WTC11 (cell line): ENCODE measurements around the gene EMILIN3. TPM values are rescaled to one million over a fixed set of nuclear protein-coding genes. Genes with fewer than 3 reads are reported as not detected.

Source experiments
- ATAC-seq: fragments of 200-7000 bp; cut with Tn5 transposase; 2 replicates; pipeline ENCODE4 v1.10.0; 2021; ENCODE audit warnings: mild to moderate bottlenecking, moderate library complexity
- CTCF ChIA-PET: fragments of 300-600 bp; sonication (Branson Sonifier 250); formaldehyde crosslinking; loops from one replicate; lab custom pipeline; 2021; ENCODE audit warnings: antibody characterized with exemption; lab: Charles Lee
- POLR2A ChIA-PET: fragments of 350-600 bp; sonication (Branson Sonifier 250); formaldehyde crosslinking; loops from one replicate; lab custom pipeline; 2021; ENCODE audit warnings: antibody characterized with exemption; lab: Charles Lee
- DNase-seq: peaks from one replicate; pipeline ENCODE4 v3.0.0; 2021; ENCODE audit warnings: low spot score
- H3K27ac Mint-ChIP-seq: 2 replicates; pipeline ENCODE4 v1.8.0; 2021; ENCODE audit warnings: mixed read lengths
- H3K27me3 Mint-ChIP-seq: 2 replicates; pipeline ENCODE4 v1.8.0; 2021; ENCODE audit warnings: low read depth, mild to moderate bottlenecking, moderate library complexity, mixed read lengths
- H3K36me3 Mint-ChIP-seq: 2 replicates; pipeline ENCODE4 v1.8.0; 2021; ENCODE audit warnings: mixed read lengths
- H3K4me1 Mint-ChIP-seq: 2 replicates; pipeline ENCODE4 v1.8.0; 2022; ENCODE audit warnings: mixed read lengths
- H3K4me3 Mint-ChIP-seq: 2 replicates; pipeline ENCODE4 v1.8.0; 2021; ENCODE audit warnings: mild to moderate bottlenecking, moderate library complexity, mixed read lengths
- H3K9me3 Mint-ChIP-seq: 2 replicates; pipeline ENCODE4 v1.8.0; 2021; ENCODE audit warnings: mixed read lengths
- CBFB ChIP-seq: sonication (generic); formaldehyde crosslinking; IDR thresholded peaks from 2 replicates; pipeline ENCODE4 v1.8.1; 2022; ENCODE audit warnings: mild to moderate bottlenecking, low read depth, missing genetic modification reagents
- EMX1 ChIP-seq: fragments of 250-450 bp; sonication (Bioruptor Pico); IDR thresholded peaks from 2 replicates; pipeline ENCODE4 v1.8.0; 2021; ENCODE audit warnings: mild to moderate bottlenecking
- ESRRA ChIP-seq: sonication (generic); formaldehyde crosslinking; IDR thresholded peaks from 2 replicates; pipeline ENCODE4 v1.8.1; 2022; ENCODE audit warnings: mild to moderate bottlenecking, missing genetic modification reagents, borderline replicate concordance
- FOXK1 ChIP-seq: sonication (generic); formaldehyde crosslinking; IDR thresholded peaks from 2 replicates; pipeline ENCODE4 v1.8.0; 2022; ENCODE audit warnings: mild to moderate bottlenecking, moderate library complexity, missing genetic modification reagents
- FOXP1 ChIP-seq: sonication (generic); formaldehyde crosslinking; IDR thresholded peaks from 2 replicates; pipeline ENCODE4 v1.8.0; 2022; ENCODE audit warnings: missing genetic modification reagents, mild to moderate bottlenecking, moderate library complexity, borderline replicate concordance
- GABPB1 ChIP-seq: sonication (generic); formaldehyde crosslinking; IDR thresholded peaks from 2 replicates; pipeline ENCODE4 v1.8.1; 2023; ENCODE audit warnings: mild to moderate bottlenecking, missing genetic modification reagents
- HMGA2 ChIP-seq: fragments of 250-450 bp; sonication (Bioruptor Pico); IDR thresholded peaks from 2 replicates; pipeline ENCODE4 v1.4.0; 2021; ENCODE audit warnings: mild to moderate bottlenecking, moderate library complexity
- KAT7 ChIP-seq: sonication (generic); formaldehyde crosslinking; IDR thresholded peaks from 2 replicates; pipeline ENCODE4 v1.8.1; 2023; ENCODE audit warnings: missing genetic modification reagents, mild to moderate bottlenecking, borderline replicate concordance
- MXD4 ChIP-seq: fragments of 250-450 bp; sonication (Bioruptor Pico); IDR thresholded peaks from 2 replicates; pipeline ENCODE4 v1.8.0; 2021; ENCODE audit warnings: mild to moderate bottlenecking, moderate library complexity, borderline replicate concordance
- NFATC4 ChIP-seq: fragments of 250-450 bp; sonication (Bioruptor Pico); IDR thresholded peaks from 2 replicates; pipeline ENCODE4 v1.9.0; 2021; ENCODE audit warnings: mild to moderate bottlenecking
- ZBTB21 ChIP-seq: sonication (generic); formaldehyde crosslinking; IDR thresholded peaks from 2 replicates; pipeline ENCODE4 v1.8.1; 2023; ENCODE audit warnings: mild to moderate bottlenecking, missing genetic modification reagents, borderline replicate concordance
- total RNA-seq: library from RNA; stranded (reverse); gene quantifications from 3 replicates; pipeline ENCODE4 v1.2.3, GENCODE V29; 2021
- TF ChIP-seq, protein P1 (sequence below): sonication (generic); formaldehyde crosslinking; conservative IDR thresholded peaks from 2 replicates; pipeline ENCODE4 v1.8.1; 2023; ENCODE audit warnings: mild to moderate bottlenecking, low read depth, missing genetic modification reagents, moderate library complexity
- TF ChIP-seq, protein P2 (sequence below): fragments of 250-450 bp; sonication (Bioruptor Pico); IDR thresholded peaks from 2 replicates; pipeline ENCODE4 v1.9.0; 2021; ENCODE audit warnings: mild to moderate bottlenecking
- TF ChIP-seq, protein P3 (sequence below): sonication (generic); formaldehyde crosslinking; conservative IDR thresholded peaks from 2 replicates; pipeline ENCODE4 v1.8.1; 2022; ENCODE audit warnings: mild to moderate bottlenecking, missing genetic modification reagents
- TF ChIP-seq, protein P4 (sequence below): sonication (generic); formaldehyde crosslinking; IDR thresholded peaks from 2 replicates; pipeline ENCODE4 v1.8.0; 2023; ENCODE audit warnings: missing genetic modification reagents
- TF ChIP-seq, protein P5 (sequence below): sonication (generic); formaldehyde crosslinking; IDR thresholded peaks from 2 replicates; pipeline ENCODE4 v1.8.1; 2022; ENCODE audit warnings: mild to moderate bottlenecking, moderate library complexity, missing genetic modification reagents
- TF ChIP-seq, protein P6 (sequence below): sonication (generic); formaldehyde crosslinking; IDR thresholded peaks from 2 replicates; pipeline ENCODE4 v1.8.1; 2023; ENCODE audit warnings: mild to moderate bottlenecking, missing genetic modification reagents

EMILIN3 gene
- total RNA-seq, 1 experiment from 2014 or later = 5.5 TPM

DNA sequence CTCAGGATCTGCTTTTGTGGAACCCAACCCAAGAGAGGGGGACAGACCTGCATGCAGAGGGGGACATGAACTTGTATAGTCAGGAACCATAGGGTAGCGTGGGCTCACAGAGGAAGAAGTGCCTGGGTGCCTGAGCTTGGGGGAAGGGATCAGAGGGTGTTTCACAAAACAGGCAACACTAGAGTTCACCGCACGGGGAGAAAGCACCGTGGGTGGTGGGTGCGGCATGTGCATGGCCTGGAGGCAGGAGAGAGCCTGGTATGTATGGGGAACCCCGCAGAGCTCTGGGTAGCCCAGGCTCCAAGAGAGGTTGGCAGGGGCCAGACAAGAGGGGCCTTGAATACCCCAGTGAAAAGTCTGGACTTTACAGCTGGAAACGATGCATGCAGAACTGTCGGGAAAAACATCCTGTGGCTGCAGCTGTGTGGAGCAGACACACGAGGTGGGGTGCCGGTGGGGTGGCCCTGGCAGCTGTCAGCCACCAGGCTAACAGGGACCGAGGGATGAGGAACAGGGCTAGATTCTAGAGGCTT, 6.7 kb upstream of the EMILIN3 start (continued):
- TF ChIP-seq, protein P1, sequence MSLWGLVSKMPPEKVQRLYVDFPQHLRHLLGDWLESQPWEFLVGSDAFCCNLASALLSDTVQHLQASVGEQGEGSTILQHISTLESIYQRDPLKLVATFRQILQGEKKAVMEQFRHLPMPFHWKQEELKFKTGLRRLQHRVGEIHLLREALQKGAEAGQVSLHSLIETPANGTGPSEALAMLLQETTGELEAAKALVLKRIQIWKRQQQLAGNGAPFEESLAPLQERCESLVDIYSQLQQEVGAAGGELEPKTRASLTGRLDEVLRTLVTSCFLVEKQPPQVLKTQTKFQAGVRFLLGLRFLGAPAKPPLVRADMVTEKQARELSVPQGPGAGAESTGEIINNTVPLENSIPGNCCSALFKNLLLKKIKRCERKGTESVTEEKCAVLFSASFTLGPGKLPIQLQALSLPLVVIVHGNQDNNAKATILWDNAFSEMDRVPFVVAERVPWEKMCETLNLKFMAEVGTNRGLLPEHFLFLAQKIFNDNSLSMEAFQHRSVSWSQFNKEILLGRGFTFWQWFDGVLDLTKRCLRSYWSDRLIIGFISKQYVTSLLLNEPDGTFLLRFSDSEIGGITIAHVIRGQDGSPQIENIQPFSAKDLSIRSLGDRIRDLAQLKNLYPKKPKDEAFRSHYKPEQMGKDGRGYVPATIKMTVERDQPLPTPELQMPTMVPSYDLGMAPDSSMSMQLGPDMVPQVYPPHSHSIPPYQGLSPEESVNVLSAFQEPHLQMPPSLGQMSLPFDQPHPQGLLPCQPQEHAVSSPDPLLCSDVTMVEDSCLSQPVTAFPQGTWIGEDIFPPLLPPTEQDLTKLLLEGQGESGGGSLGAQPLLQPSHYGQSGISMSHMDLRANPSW (CRISPR knock-in tag) = no peak
- TF ChIP-seq, all 79 proteins: peak for 0

DNA sequence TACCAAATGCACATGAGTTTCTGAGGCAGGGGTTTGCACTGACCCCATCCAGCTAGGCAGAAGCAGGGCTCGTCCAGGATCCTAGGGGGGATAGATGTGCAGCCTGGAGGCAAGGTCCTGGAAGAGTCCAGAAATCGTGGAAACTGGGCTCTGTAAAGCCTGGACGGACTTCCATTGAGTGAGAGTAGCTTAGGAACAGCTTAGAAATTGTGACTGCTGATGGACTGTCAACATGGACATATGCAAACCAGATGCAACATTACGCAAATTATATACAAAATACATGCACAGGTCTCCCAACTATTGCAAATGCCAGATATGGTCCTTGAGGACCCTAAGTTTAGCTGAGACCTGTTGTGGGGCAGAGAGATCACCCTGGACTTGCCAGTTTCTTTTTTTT, 4.8 kb upstream of the EMILIN3 start:
- ChIA-PET CTCF (no interaction called here), POLR2A (interaction anchor here (0.7 kb wide), 1 partner anchor 683 kb away, joined by 4 read pairs; no protein-coding TSS in a partner anchor)
- ATAC-seq (no peak), DNase-seq (no peak)
- H3K4me3 Mint-ChIP-seq = no peak overlapping the region
- H3K27ac Mint-ChIP-seq = no peak overlapping the region
- TF ChIP-seq GABPB1 (CRISPR knock-in tag) (no peak), FOXK1 (CRISPR knock-in tag) (no peak), ZBTB21 (CRISPR knock-in tag) (no peak), ESRRA (CRISPR knock-in tag) (no peak), EMX1 (no peak)
- TF ChIP-seq, protein P2, sequence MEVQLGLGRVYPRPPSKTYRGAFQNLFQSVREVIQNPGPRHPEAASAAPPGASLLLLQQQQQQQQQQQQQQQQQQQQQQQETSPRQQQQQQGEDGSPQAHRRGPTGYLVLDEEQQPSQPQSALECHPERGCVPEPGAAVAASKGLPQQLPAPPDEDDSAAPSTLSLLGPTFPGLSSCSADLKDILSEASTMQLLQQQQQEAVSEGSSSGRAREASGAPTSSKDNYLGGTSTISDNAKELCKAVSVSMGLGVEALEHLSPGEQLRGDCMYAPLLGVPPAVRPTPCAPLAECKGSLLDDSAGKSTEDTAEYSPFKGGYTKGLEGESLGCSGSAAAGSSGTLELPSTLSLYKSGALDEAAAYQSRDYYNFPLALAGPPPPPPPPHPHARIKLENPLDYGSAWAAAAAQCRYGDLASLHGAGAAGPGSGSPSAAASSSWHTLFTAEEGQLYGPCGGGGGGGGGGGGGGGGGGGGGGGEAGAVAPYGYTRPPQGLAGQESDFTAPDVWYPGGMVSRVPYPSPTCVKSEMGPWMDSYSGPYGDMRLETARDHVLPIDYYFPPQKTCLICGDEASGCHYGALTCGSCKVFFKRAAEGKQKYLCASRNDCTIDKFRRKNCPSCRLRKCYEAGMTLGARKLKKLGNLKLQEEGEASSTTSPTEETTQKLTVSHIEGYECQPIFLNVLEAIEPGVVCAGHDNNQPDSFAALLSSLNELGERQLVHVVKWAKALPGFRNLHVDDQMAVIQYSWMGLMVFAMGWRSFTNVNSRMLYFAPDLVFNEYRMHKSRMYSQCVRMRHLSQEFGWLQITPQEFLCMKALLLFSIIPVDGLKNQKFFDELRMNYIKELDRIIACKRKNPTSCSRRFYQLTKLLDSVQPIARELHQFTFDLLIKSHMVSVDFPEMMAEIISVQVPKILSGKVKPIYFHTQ (CRISPR knock-in tag) = no peak
- TF ChIP-seq, protein P3, sequence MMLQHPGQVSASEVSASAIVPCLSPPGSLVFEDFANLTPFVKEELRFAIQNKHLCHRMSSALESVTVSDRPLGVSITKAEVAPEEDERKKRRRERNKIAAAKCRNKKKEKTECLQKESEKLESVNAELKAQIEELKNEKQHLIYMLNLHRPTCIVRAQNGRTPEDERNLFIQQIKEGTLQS (CRISPR knock-in tag) = no peak
- H3K4me1 Mint-ChIP-seq = peaks cover 10% of the 10 kb centered on the region
- H3K27me3 Mint-ChIP-seq = peaks cover 40% of the 10 kb centered on the region
- H3K36me3 Mint-ChIP-seq = peaks cover 10% of the 10 kb centered on the region
- H3K9me3 Mint-ChIP-seq = peaks cover 23% of the 10 kb centered on the region

DNA sequence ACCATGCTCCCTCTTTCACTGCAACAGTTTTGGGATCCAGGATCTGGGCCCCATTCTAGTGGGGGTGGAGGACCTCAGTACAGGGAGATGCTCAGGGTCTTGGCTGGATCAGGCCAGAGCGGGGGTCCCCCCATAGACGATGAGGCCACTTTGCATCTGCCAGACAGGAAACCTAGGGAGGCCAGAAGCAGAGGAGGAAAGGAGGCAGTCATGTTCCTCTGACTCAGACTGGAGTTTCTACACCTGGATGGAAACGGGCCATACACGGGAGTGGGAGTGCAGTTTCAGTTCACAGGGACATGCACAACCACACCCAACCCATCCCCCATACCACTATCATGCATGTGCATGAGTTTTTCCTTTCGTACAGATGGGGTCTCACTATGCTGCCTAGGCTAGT, 3.6 kb upstream of the EMILIN3 start:
- H3K36me3 Mint-ChIP-seq = peaks cover 10% of the 10 kb centered on the region
- H3K27ac Mint-ChIP-seq = no peak overlapping the region
- ATAC-seq (no peak), DNase-seq (no peak)
- H3K4me1 Mint-ChIP-seq = peaks cover 12% of the 10 kb centered on the region
- H3K27me3 Mint-ChIP-seq = peaks cover 49% of the 10 kb centered on the region
- H3K4me3 Mint-ChIP-seq = no peak overlapping the region
- peaks cover 23% of the 10 kb centered on the region for H3K9me3 Mint-ChIP-seq
- ChIA-PET CTCF (no interaction called here), POLR2A (no interaction called here)
- TF ChIP-seq HMGA2 (CRISPR knock-in tag) (no peak), NFATC4 (CRISPR knock-in tag) (no peak), FOXP1 (CRISPR knock-in tag) (no peak), MXD4 (CRISPR knock-in tag) (no peak), KAT7 (no peak), CBFB (CRISPR knock-in tag) (no peak)
- TF ChIP-seq, protein P4, sequence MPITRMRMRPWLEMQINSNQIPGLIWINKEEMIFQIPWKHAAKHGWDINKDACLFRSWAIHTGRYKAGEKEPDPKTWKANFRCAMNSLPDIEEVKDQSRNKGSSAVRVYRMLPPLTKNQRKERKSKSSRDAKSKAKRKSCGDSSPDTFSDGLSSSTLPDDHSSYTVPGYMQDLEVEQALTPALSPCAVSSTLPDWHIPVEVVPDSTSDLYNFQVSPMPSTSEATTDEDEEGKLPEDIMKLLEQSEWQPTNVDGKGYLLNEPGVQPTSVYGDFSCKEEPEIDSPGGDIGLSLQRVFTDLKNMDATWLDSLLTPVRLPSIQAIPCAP = no peak
- TF ChIP-seq, protein P5, sequence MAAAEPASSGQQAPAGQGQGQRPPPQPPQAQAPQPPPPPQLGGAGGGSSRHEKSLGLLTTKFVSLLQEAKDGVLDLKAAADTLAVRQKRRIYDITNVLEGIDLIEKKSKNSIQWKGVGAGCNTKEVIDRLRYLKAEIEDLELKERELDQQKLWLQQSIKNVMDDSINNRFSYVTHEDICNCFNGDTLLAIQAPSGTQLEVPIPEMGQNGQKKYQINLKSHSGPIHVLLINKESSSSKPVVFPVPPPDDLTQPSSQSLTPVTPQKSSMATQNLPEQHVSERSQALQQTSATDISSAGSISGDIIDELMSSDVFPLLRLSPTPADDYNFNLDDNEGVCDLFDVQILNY (CRISPR knock-in tag) = no peak
- TF ChIP-seq, protein P6, sequence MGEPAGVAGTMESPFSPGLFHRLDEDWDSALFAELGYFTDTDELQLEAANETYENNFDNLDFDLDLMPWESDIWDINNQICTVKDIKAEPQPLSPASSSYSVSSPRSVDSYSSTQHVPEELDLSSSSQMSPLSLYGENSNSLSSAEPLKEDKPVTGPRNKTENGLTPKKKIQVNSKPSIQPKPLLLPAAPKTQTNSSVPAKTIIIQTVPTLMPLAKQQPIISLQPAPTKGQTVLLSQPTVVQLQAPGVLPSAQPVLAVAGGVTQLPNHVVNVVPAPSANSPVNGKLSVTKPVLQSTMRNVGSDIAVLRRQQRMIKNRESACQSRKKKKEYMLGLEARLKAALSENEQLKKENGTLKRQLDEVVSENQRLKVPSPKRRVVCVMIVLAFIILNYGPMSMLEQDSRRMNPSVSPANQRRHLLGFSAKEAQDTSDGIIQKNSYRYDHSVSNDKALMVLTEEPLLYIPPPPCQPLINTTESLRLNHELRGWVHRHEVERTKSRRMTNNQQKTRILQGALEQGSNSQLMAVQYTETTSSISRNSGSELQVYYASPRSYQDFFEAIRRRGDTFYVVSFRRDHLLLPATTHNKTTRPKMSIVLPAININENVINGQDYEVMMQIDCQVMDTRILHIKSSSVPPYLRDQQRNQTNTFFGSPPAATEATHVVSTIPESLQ (CRISPR knock-in tag) = no peak
